Endothelial cell (in vitro differentiated cells): Measurements from ENCODE around the gene BOLA1. TPM values are rescaled to one million over a fixed set of nuclear protein-coding genes. Genes with fewer than 3 reads are reported as not detected.

ENCODE experiments used
- DNase-seq: peaks from one replicate; pipeline ENCODE4 v3.0.0; 2021; ENCODE audit warnings: low spot score
- H3K27ac Mint-ChIP-seq: one replicate; pipeline ENCODE4 v1.8.0; 2021; ENCODE audit warnings: mixed read lengths, inconsistent platforms; ENCODE audit not compliant: unreplicated experiment
- H3K27me3 Mint-ChIP-seq: one replicate; pipeline ENCODE4 v1.8.0; 2021; ENCODE audit warnings: mild to moderate bottlenecking, moderate library complexity, mixed read lengths, inconsistent platforms; ENCODE audit not compliant: unreplicated experiment
- H3K36me3 Mint-ChIP-seq: one replicate; pipeline ENCODE4 v1.8.0; 2021; ENCODE audit warnings: mild to moderate bottlenecking, low read depth, mixed read lengths, inconsistent platforms; ENCODE audit not compliant: unreplicated experiment
- H3K4me1 Mint-ChIP-seq: one replicate; pipeline ENCODE4 v1.8.0; 2021; ENCODE audit warnings: mild to moderate bottlenecking, mixed read lengths, inconsistent platforms; ENCODE audit not compliant: unreplicated experiment
- H3K4me3 Mint-ChIP-seq: one replicate; pipeline ENCODE4 v1.8.0; 2021; ENCODE audit warnings: mild to moderate bottlenecking, mixed read lengths, inconsistent platforms; ENCODE audit not compliant: unreplicated experiment
- H3K9me3 Mint-ChIP-seq: one replicate; pipeline ENCODE4 v1.8.0; 2021; ENCODE audit warnings: mixed read lengths, inconsistent platforms; ENCODE audit not compliant: unreplicated experiment
- total RNA-seq: library from RNA; stranded (reverse); fragmentation: NEBNext Ultra II Directional; extraction: Animal tissue kit (Norgen Biotek cat#: 25700); gene quantifications from one replicate; pipeline ENCODE4 v1.2.1, GENCODE V29; 2021; ENCODE audit not compliant: unreplicated experiment
- TF ChIP-seq, protein P1 (sequence below): fragments of 200-600 bp; sonication (generic); IDR thresholded peaks from one replicate; pipeline ENCODE4 v1.5.0; 2021; ENCODE audit warnings: antibody characterized with exemption; ENCODE audit not compliant: unreplicated experiment

BOLA1 gene
- total RNA-seq, 1 donor from 2014 or later, result 7.7 TPM

DNA sequence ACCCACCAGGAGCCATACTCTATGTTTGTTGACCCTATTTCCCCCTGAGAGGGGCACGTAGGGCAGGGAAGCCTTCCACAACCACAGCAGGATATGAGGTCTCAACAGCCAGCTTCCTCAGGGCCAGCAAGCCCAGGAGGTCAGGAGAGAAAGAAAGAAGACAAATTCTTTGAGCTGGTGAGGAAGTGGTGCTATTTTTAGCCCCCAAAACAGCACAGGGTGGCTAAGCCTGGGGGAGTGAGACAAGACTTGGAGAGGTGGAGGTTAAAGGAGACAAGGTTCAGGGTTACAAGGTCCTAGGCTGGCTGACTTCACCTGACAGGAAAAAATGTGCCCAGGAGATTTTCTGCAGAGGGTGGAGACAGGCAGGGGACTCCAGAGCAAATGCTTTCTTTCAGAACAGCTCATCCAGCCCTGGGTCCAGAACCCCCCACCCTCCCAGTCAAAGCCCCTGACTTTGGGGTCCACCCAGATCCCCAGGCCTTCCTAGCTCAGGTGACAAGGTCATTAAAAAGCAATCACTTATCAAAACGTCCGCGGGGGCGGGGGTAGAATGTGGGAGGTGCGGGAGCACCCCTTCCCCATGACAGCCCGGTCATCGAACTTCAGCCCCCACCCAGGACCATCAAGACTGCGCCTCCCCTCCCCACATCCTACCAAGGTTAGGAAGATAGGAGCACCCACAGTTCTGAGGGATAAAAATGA, 17.0 kb downstream of the BOLA1 start:
- Mint-ChIP-seq H3K27me3 (peaks cover 9% of the 10 kb centered on the region), H3K36me3 (peaks cover 18% of the 10 kb centered on the region), H3K9me3 (no peaks in the 10 kb centered on the region), H3K27ac (peak overlapping the region; percentile 22), H3K4me3 (peak overlapping the region; percentile 87), H3K4me1 (peaks cover 54% of the 10 kb centered on the region)
- DNase-seq, result no peak
- TF ChIP-seq, protein P1, sequence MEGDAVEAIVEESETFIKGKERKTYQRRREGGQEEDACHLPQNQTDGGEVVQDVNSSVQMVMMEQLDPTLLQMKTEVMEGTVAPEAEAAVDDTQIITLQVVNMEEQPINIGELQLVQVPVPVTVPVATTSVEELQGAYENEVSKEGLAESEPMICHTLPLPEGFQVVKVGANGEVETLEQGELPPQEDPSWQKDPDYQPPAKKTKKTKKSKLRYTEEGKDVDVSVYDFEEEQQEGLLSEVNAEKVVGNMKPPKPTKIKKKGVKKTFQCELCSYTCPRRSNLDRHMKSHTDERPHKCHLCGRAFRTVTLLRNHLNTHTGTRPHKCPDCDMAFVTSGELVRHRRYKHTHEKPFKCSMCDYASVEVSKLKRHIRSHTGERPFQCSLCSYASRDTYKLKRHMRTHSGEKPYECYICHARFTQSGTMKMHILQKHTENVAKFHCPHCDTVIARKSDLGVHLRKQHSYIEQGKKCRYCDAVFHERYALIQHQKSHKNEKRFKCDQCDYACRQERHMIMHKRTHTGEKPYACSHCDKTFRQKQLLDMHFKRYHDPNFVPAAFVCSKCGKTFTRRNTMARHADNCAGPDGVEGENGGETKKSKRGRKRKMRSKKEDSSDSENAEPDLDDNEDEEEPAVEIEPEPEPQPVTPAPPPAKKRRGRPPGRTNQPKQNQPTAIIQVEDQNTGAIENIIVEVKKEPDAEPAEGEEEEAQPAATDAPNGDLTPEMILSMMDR, result no peak

DNA sequence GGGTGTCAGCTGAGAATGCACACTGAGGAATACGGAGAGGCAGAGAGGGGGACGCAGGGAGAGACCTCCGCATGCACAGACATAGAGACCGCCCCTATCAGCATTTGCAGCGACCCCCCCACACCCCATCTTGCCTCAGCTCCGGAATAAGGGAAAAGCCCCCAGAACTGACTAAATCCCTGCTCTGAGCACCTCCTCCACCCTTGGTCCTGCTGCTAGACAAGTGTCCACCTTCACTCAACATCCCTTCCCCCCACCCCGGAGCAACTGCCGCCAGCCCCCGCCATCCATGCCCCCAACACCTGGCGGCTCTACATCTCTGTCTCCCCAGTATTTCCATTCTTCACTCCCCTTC, 17.5 kb downstream of the BOLA1 start:
- TF ChIP-seq, protein P1, result no peak
- DNase-seq, result no peak
- no peak overlapping the region for H3K27ac Mint-ChIP-seq
- no peaks in the 10 kb centered on the region for H3K9me3 Mint-ChIP-seq
- peaks cover 17% of the 10 kb centered on the region for H3K36me3 Mint-ChIP-seq
- peaks cover 8% of the 10 kb centered on the region for H3K27me3 Mint-ChIP-seq
- peak overlapping the region; percentile 70 for H3K4me3 Mint-ChIP-seq
- H3K4me1 Mint-ChIP-seq, result peaks cover 49% of the 10 kb centered on the region

GRCh38 chr1:149917571-149918144, 18.3 kb downstream of the BOLA1 start, which contains the start of gene SV2A:
Gene SV2A (minus strand): TSS chr1:149917844. CDS start chr1:149913840, 4,004 bp downstream.
- peak within 1 kb of the TSS; percentile 70 for H3K4me3 Mint-ChIP-seq
- TF ChIP-seq, protein P1, result no peak
- no peaks in the 10 kb centered on the region for H3K9me3 Mint-ChIP-seq
- peak; percentile 29 for DNase-seq
- H3K27ac Mint-ChIP-seq, result no peak within 1 kb of the TSS
- H3K4me1 Mint-ChIP-seq, result peaks cover 46% of the 10 kb centered on the region
- H3K27me3 Mint-ChIP-seq, result peaks cover 8% of the 10 kb centered on the region
- peaks cover 13% of the 10 kb centered on the region for H3K36me3 Mint-ChIP-seq

DNA sequence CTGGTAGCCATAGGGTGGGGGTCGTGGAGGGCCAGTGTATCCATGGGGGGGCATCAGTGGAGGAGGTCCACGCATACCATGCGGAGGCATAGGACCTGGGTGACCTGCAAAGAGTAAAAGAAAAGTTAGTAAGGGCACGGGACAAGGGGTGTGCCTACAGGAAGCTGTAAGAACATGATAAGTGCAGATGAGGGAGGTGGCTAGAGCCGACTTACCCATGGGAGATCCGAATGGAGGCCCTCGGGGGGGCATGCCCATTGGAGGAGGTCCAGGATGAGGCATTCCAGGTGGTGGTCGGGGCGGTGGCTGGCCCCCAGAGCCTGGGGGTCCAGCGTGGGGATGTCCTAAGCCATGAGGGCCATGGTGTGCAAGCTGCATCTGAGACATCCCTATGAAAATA, 24.3 kb downstream of the BOLA1 start:
- Mint-ChIP-seq H3K36me3 (peaks cover 43% of the 10 kb centered on the region), H3K9me3 (no peaks in the 10 kb centered on the region), H3K4me3 (no peak overlapping the region), H3K4me1 (peaks cover 31% of the 10 kb centered on the region), H3K27ac (no peak overlapping the region), H3K27me3 (peaks cover 10% of the 10 kb centered on the region)
- TF ChIP-seq, protein P1, result no peak
- DNase-seq, result no peak

DNA sequence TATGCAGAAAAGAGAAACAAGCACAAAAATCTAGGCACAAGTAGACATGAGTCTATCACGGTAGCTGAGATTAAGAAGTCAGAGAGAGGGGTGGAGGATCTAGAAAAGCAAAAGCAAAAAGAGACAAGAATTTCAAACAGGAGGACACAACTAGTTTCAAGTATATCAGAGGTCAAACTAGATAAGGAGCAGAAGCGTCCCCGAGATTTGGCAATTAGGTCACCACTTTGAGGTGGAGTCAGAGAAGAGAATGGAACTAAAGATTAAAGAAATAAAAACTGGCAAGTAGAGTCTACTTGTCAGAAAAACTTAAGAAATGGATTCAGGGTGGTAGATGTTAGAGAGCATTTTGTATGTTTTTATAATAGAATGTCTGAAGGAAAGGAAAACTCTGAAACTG, 26.0 kb downstream of the BOLA1 start:
- DNase-seq, result no peak
- Mint-ChIP-seq H3K9me3 (no peaks in the 10 kb centered on the region), H3K27ac (peak overlapping the region; percentile 50), H3K4me3 (peak overlapping the region; percentile 84), H3K36me3 (peaks cover 48% of the 10 kb centered on the region), H3K4me1 (peaks cover 30% of the 10 kb centered on the region), H3K27me3 (peaks cover 10% of the 10 kb centered on the region)
- TF ChIP-seq, protein P1, result no peak
